ENCODE measurements around the gene NLRC3. TPM values are rescaled to one million over a fixed set of nuclear protein-coding genes. Genes with fewer than 3 reads are reported as not detected.

NLRC3 gene
- total RNA-seq, 1 experiment from 2014 or later = 0.15 TPM

DNA sequence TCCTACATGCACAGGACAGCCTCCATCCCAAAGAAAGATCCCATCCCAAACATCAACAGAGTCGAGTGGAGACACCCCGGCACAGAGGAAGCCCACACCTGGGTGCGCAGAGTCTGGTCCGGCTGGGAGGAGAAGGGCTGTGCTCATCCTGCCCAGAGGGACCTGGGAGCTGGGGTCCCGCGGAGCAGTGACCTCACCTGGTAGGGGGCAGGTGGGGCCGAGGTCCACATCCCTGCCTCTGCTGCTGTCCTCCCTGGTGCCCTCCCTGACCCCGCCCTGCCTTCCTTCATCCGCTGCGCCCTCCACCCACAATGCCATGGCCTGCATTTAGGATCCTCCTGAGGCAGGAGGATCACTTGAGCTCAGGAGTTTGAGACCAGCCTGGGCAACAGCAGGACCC lies 84.8 kb downstream of the NLRC3 start:
- BruUV-seq (replicated peaks) = no TSS peak
- intact Hi-C loops (cut with micrococcal nuclease) = no loop called here
- ChIA-PET CTCF (no interaction called here), POLR2A (interaction anchor here (0.7 kb wide), 1 partner anchor 24 kb away, joined by 3 read pairs; no protein-coding TSS in a partner anchor), RAD21 (ENCODE audit: low non-redundant PET in 1 of 2, low total read pairs in 2 of 2, uncharacterized antibody in 2 of 2, unreplicated experiment in 2 of 2) (no interaction called here)
- H3K4me3 ChIP-seq (replicated peaks in 1 of 2; ENCODE audit: low read depth in 1 of 2, low read length in 2 of 2) = no peak overlapping the region
- ATAC-seq = no peak
- no peaks in the 10 kb centered on the region for H4K20me1 ChIP-seq (ENCODE audit: insufficient read depth)
- H3K4me2 ChIP-seq (ENCODE audit: low read length) = no peak overlapping the region
- no peaks in the 10 kb centered on the region for H3K9me2 ChIP-seq (ENCODE audit: insufficient read depth)
- no peaks in the 10 kb centered on the region for H3K36me3 ChIP-seq (ENCODE audit: control insufficient read depth in 1 of 2, insufficient read depth in 2 of 2, low read length in 2 of 2)
- H3K27me3 ChIP-seq (ENCODE audit: insufficient read depth, low read length) = no peaks in the 10 kb centered on the region
- no peaks in the 10 kb centered on the region for H3K9me3 ChIP-seq (ENCODE audit: control insufficient read depth in 1 of 2, insufficient read depth in 1 of 2, low read depth in 1 of 2, low read length in 2 of 2)
- DNase-seq (ENCODE audit: low read depth, low spot score) = no peak
- no peak overlapping the region for H2AFZ ChIP-seq (ENCODE audit: low read depth, low read length, poor library complexity, severe bottlenecking)
- no peak overlapping the region for H3K9ac ChIP-seq (ENCODE audit: low read length)
- no peak for TF ChIP-seq ZBTB33 (IDR thresholded peaks at IDR 0.05; ENCODE audit: extremely low read depth, insufficient replicate concordance, low read length)
- TF ChIP-seq, protein P1, sequence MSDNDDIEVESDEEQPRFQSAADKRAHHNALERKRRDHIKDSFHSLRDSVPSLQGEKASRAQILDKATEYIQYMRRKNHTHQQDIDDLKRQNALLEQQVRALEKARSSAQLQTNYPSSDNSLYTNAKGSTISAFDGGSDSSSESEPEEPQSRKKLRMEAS (IDR thresholded peaks at IDR 0.05) = no peak
- no peak for TF ChIP-seq TCF7L2 (IDR thresholded peaks at IDR 0.05; ENCODE audit: borderline replicate concordance, extremely low read depth, insufficient read depth, insufficient read length)
- TF ChIP-seq ELF1 (IDR thresholded peaks at IDR 0.05; ENCODE audit: borderline replicate concordance, low read depth) = no peak
- no peak for TF ChIP-seq POLR2A (IDR thresholded peaks at IDR 0.05; ENCODE audit: borderline replicate concordance, extremely low read depth, insufficient read depth, insufficient read length)
- no peak for TF ChIP-seq SP1 (IDR thresholded peaks at IDR 0.05; ENCODE audit: low read depth)
- H3K27ac ChIP-seq (ENCODE audit: low read depth, low read length) = no peak overlapping the region
- H3K79me2 ChIP-seq (ENCODE audit: insufficient read depth, low read length) = no peaks in the 10 kb centered on the region
- H3K4me1 ChIP-seq (ENCODE audit: control insufficient read depth in 1 of 2, insufficient read depth in 2 of 2, low read length in 2 of 2) = no peaks in the 10 kb centered on the region
